Retinal pigment epithelial cell (primary cell): Measurements from ENCODE around the gene MEDAG.

Source experiments
- DNase-seq: peaks from one replicate; pipeline ENCODE4 v3.0.0-alpha.2; 2010; ENCODE audit warnings: low read depth
- H3K4me3 ChIP-seq: 2 replicates; pipeline ENCODE4 v1.5.1; 2011; ENCODE audit warnings: mild to moderate bottlenecking, low read length, control low read depth, moderate library complexity
- CTCF ChIP-seq: conservative IDR thresholded peaks from 2 replicates; pipeline ENCODE4 v1.5.1; 2011; ENCODE audit warnings: low read depth, low read length, control low read depth, inconsistent platforms

Gene MEDAG

GRCh38 chr13:30957258-30957943 is 51.3 kb downstream of the MEDAG start:
- no peak for DNase-seq
- H3K4me3 ChIP-seq: no peak overlapping the region
- TF ChIP-seq CTCF: no peak

GRCh38 chr13:30959678-30960077 is 53.6 kb downstream of the MEDAG start:
- no peak overlapping the region for H3K4me3 ChIP-seq
- no peak for DNase-seq
- TF ChIP-seq CTCF: no peak

- H3K4me3 ChIP-seq: no peak overlapping the region
- DNase-seq: no peak
- no peak for TF ChIP-seq CTCF
These were observed 57.7 kb downstream of the MEDAG start for GRCh38 chr13:30963791-30964190.

- TF ChIP-seq CTCF: no peak
- no peak for DNase-seq
- H3K4me3 ChIP-seq: no peak overlapping the region
These were observed 59.3 kb downstream of the MEDAG start for GRCh38 chr13:30965380-30965779.

- TF ChIP-seq CTCF: no peak
- H3K4me3 ChIP-seq: no peak overlapping the region
- no peak for DNase-seq
These were observed 60.0 kb downstream of the MEDAG start for GRCh38 chr13:30966101-30966500.

GRCh38 chr13:30968846-30969245 is 62.8 kb downstream of the MEDAG start:
- TF ChIP-seq CTCF: no peak
- DNase-seq: no peak
- H3K4me3 ChIP-seq: no peak overlapping the region

- DNase-seq: no peak
- no peak for TF ChIP-seq CTCF
- no peak overlapping the region for H3K4me3 ChIP-seq
These were observed 65.5 kb downstream of the MEDAG start for GRCh38 chr13:30971575-30971974.
